ENCODE data around the gene NEMP1. TPM values are rescaled to one million over a fixed set of nuclear protein-coding genes. Genes with fewer than 3 reads are reported as not detected.

The NEMP1 gene
- polyA plus RNA-seq, 1 donor from 2014 or later = 6.8 TPM

DNA sequence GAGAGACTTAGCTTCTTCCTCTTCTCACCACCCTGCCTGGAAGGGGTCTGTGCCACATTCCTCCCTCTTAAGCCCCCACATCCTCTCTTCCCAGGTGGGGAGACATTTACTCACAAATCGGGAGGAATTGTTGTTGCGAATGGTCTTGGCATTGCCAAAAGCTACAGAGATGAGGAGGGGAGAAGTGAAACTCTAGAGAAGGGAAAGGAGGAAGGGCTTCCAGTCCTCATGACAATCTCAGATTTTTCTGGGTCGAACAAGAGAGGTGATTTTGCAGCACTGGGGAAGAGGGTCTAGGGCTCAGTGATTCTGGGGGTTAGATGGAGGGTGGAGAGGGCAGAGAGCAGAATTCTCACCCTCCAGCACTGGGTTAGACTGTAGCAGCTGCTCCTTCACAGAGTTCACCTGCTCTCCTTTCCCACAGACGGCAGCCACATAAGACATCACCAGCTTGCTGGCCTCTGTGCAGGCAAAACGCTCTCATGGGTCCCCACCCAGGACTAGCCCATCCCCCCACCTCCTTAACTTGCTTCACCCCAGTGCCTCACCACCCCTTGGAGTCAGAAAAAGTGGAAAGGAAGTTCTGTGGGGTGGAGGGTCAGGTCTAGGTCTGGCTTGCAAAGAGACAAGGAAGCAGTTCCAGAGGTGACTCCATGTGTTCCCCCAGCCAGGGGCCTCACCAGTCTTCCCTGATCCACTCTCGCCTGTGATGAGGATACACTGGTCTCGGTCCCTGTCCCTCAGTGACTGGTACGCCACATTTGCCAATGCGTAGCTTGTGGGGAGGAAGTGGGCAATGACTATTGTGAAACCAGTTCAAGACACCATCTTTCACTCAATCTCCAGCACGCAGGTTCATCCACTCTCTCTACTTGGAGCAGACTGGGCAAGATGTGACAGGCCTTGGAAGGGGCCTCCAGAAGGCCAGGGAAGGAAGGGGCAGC, 31.4 kb downstream of the NEMP1 start:
- Histone ChIP-seq H3K27ac (ENCODE audit: low read length) (no peak overlapping the region), H3K9me2 (ENCODE audit: insufficient read depth, low read length) (no peaks in the 10 kb centered on the region), H3F3A (ENCODE audit: insufficient read depth, low read length, poor library complexity, severe bottlenecking) (no peaks in the 10 kb centered on the region), H3K9me3 (ENCODE audit: low read length) (no peaks in the 10 kb centered on the region), H4K20me1 (ENCODE audit: insufficient read depth) (no peaks in the 10 kb centered on the region), H2AFZ (ENCODE audit: low read depth, low read length) (no peak overlapping the region), H3K4me2 (ENCODE audit: low read length) (no peak overlapping the region), H3K9ac (ENCODE audit: low read length) (no peak overlapping the region), H3K27me3 (ENCODE audit: insufficient read depth, low read depth, low read length) (no peaks in the 10 kb centered on the region), H3K79me2 (replicated peaks; ENCODE audit: insufficient read depth, low read length) (no peaks in the 10 kb centered on the region), H3K36me3 (ENCODE audit: insufficient read depth, low read length) (no peaks in the 10 kb centered on the region), H3K4me3 (ENCODE audit: low read length) (no peak overlapping the region)
- TF ChIP-seq, protein P1, sequence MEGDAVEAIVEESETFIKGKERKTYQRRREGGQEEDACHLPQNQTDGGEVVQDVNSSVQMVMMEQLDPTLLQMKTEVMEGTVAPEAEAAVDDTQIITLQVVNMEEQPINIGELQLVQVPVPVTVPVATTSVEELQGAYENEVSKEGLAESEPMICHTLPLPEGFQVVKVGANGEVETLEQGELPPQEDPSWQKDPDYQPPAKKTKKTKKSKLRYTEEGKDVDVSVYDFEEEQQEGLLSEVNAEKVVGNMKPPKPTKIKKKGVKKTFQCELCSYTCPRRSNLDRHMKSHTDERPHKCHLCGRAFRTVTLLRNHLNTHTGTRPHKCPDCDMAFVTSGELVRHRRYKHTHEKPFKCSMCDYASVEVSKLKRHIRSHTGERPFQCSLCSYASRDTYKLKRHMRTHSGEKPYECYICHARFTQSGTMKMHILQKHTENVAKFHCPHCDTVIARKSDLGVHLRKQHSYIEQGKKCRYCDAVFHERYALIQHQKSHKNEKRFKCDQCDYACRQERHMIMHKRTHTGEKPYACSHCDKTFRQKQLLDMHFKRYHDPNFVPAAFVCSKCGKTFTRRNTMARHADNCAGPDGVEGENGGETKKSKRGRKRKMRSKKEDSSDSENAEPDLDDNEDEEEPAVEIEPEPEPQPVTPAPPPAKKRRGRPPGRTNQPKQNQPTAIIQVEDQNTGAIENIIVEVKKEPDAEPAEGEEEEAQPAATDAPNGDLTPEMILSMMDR (IDR thresholded peaks at IDR 0.05; ENCODE audit: poor library complexity, severe bottlenecking) = no peak
- TF ChIP-seq RAD21 (conservative IDR thresholded peaks at IDR 0.05) (no peak), TAF1 (IDR thresholded peaks at IDR 0.05; ENCODE audit: low read depth) (no peak), POLR2AphosphoS5 (IDR thresholded peaks at IDR 0.05) (no peak), EZH2 (IDR thresholded peaks at IDR 0.05; ENCODE audit: borderline replicate concordance, insufficient read depth, low read length, poor library complexity, severe bottlenecking) (no peak), MXI1 (conservative IDR thresholded peaks at IDR 0.05; ENCODE audit: poor library complexity, severe bottlenecking) (no peak), EP300 (conservative IDR thresholded peaks at IDR 0.05; ENCODE audit: poor library complexity, severe bottlenecking) (no peak), SMC3 (conservative IDR thresholded peaks at IDR 0.05; ENCODE audit: poor library complexity) (no peak)
- TF ChIP-seq, protein P2, sequence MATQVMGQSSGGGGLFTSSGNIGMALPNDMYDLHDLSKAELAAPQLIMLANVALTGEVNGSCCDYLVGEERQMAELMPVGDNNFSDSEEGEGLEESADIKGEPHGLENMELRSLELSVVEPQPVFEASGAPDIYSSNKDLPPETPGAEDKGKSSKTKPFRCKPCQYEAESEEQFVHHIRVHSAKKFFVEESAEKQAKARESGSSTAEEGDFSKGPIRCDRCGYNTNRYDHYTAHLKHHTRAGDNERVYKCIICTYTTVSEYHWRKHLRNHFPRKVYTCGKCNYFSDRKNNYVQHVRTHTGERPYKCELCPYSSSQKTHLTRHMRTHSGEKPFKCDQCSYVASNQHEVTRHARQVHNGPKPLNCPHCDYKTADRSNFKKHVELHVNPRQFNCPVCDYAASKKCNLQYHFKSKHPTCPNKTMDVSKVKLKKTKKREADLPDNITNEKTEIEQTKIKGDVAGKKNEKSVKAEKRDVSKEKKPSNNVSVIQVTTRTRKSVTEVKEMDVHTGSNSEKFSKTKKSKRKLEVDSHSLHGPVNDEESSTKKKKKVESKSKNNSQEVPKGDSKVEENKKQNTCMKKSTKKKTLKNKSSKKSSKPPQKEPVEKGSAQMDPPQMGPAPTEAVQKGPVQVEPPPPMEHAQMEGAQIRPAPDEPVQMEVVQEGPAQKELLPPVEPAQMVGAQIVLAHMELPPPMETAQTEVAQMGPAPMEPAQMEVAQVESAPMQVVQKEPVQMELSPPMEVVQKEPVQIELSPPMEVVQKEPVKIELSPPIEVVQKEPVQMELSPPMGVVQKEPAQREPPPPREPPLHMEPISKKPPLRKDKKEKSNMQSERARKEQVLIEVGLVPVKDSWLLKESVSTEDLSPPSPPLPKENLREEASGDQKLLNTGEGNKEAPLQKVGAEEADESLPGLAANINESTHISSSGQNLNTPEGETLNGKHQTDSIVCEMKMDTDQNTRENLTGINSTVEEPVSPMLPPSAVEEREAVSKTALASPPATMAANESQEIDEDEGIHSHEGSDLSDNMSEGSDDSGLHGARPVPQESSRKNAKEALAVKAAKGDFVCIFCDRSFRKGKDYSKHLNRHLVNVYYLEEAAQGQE (IDR thresholded peaks at IDR 0.05; ENCODE audit: borderline replicate concordance) = no peak

DNA sequence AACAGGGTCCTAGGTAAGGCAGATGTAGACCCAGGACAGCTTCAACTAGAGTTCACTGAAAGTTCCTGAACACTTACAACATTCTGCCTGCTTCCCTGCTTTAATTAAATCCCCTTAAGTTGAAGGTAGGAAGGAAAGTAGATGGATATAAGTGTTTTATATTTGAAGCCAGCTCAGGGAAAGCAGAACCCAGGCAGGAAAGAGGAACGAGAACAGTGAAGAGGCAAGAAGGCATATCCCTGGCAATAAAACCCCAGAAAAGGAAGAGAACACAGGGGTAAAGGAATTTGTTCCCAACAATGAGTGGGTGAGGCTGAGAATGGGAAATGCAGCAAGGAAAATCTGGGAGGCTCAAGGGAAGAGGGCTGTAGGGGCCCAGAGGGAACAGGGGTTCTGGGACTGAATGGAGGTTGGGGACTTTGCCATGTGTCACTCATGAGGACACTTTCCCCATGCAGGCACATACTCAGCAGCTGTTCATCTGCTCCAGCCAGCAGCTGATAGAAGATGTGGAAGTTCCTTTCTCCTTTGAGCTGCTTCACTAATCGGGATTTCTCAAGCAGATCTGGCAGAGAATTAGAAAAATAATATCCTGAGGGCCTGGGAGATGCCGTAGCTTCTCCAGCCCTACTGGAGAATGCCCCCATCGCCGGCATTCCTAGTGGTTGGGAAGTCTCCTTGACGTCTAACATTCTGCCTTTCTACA, 32.4 kb downstream of the NEMP1 start:
- no peaks in the 10 kb centered on the region for H3K79me2 ChIP-seq (replicated peaks; ENCODE audit: insufficient read depth, low read length)

More for the DNA sequence above, 32.4 kb downstream of the NEMP1 start:
- no peaks in the 10 kb centered on the region for H3K9me2 ChIP-seq (ENCODE audit: insufficient read depth, low read length)
- no peak overlapping the region for H3K27ac ChIP-seq (ENCODE audit: low read length)
- H3F3A ChIP-seq (ENCODE audit: insufficient read depth, low read length, poor library complexity, severe bottlenecking) = no peaks in the 10 kb centered on the region
- no peak overlapping the region for H3K9ac ChIP-seq (ENCODE audit: low read length)
- H4K20me1 ChIP-seq (ENCODE audit: insufficient read depth) = no peaks in the 10 kb centered on the region
- H3K27me3 ChIP-seq (ENCODE audit: insufficient read depth, low read depth, low read length) = no peaks in the 10 kb centered on the region
- H3K4me3 ChIP-seq (ENCODE audit: low read length) = no peak overlapping the region
- TF ChIP-seq, protein P1 (IDR thresholded peaks at IDR 0.05; ENCODE audit: poor library complexity, severe bottlenecking) = no peak
- TF ChIP-seq SMC3 (conservative IDR thresholded peaks at IDR 0.05; ENCODE audit: poor library complexity) = no peak
- no peak for TF ChIP-seq POLR2AphosphoS5 (IDR thresholded peaks at IDR 0.05)
- H2AFZ ChIP-seq (ENCODE audit: low read depth, low read length) = no peak overlapping the region
- H3K9me3 ChIP-seq (ENCODE audit: low read length) = no peaks in the 10 kb centered on the region
- no peak overlapping the region for H3K4me2 ChIP-seq (ENCODE audit: low read length)
- no peaks in the 10 kb centered on the region for H3K36me3 ChIP-seq (ENCODE audit: insufficient read depth, low read length)
